Spleen (tissue), 11 donors: ENCODE data around the gene CACNA2D4. TPM values are rescaled to one million over a fixed set of nuclear protein-coding genes. Genes with fewer than 3 reads are reported as not detected.
"Not testable (repeated sequence)": the region's sequence is repeated elsewhere in the genome, so short reads cannot be mapped to it uniquely, and the experiment has no call there.

ENCODE experiments used
- DNase-seq: peaks from one replicate; pipeline ENCODE4 v3.0.0-alpha.2; 2020
- H3K27ac ChIP-seq, 8 donors: fragments of 200-600 bp; sonication (generic) in 7 of 8; 1 replicate in 4 of 8; 2 replicates in 4 of 8; pipeline versions ENCODE4 v1.5.0 to v1.8.0; 2016 to 2021; ENCODE audit warnings: inconsistent platforms in 4 of 8, mild to moderate bottlenecking in 4 of 8, moderate library complexity in 1 of 8
- H3K27me3 ChIP-seq, 7 donors: fragments of 200-600 bp; sonication (generic) in 6 of 7; replicated peaks in 1 of 7; 1 replicate in 4 of 7; 2 replicates in 3 of 7; pipeline versions ENCODE4 v1.5.0 to v1.8.0; 2016 to 2021; ENCODE audit warnings: inconsistent platforms in 3 of 7, mild to moderate bottlenecking in 1 of 7
- H3K36me3 ChIP-seq, 6 donors: fragments of 200-600 bp; sonication (generic) in 5 of 6; 1 replicate in 4 of 6; 2 replicates in 2 of 6; pipeline versions ENCODE4 v1.5.0 to v1.8.0; 2016 to 2021; ENCODE audit warnings: inconsistent platforms in 2 of 6
- H3K4me1 ChIP-seq, 6 donors: fragments of 200-600 bp; sonication (generic) in 5 of 6; 1 replicate in 3 of 6; 2 replicates in 3 of 6; pipeline versions ENCODE4 v1.5.0 to v1.8.0; 2016 to 2021; ENCODE audit warnings: inconsistent platforms in 3 of 6
- H3K4me3 ChIP-seq, 8 donors: fragments of 200-600 bp; sonication (generic) in 7 of 8; 1 replicate in 4 of 8; 2 replicates in 4 of 8; pipeline versions ENCODE4 v1.5.0 to v1.8.0; 2016 to 2021; ENCODE audit warnings: inconsistent platforms in 4 of 8, mild to moderate bottlenecking in 4 of 8, moderate library complexity in 2 of 8
- H3K9me3 ChIP-seq, 8 donors: fragments of 200-600 bp; sonication (generic) in 7 of 8; 1 replicate in 4 of 8; 2 replicates in 4 of 8; pipeline versions ENCODE4 v1.5.0 to v1.8.0; 2016 to 2021; ENCODE audit warnings: inconsistent platforms in 4 of 8
- POLR2A ChIP-seq, 3 donors: fragments of 450-650 bp; IDR thresholded peaks; one replicate each; pipeline ENCODE4 v1.5.1; 2017; ENCODE audit warnings: antibody characterized with exemption in 3 of 3, mild to moderate bottlenecking in 1 of 3
- POLR2AphosphoS5 ChIP-seq, 3 donors: sonication (generic); formaldehyde crosslinking; IDR thresholded peaks; one replicate each; pipeline ENCODE4 v1.5.1; 2017; ENCODE audit warnings: antibody characterized with exemption in 3 of 3
- WGBS, 5 donors: extraction: QIAGEN DNeasy Blood & Tissue Kit in 3 of 5; methylation state at CpG; one replicate each; pipeline versions ENCODE4 v1.1.5 to v1.1.7; 2013 to 2018; 5-methylcytosine and 5-hydroxymethylcytosine counted together
- intact Hi-C: fragments of 100-400 bp; cut with DNase I; formaldehyde crosslinking; loops from one replicate; pipeline ENCODE4 v1.15.0; 2023; ENCODE audit warnings: low total_unique reads
- polyA plus RNA-seq, 3 donors: library from polyadenylated mRNA; stranded (reverse); fragments of 200-250 nt; gene quantifications; one replicate each; pipeline ENCODE4 v1.2.1, GENCODE V29; 2013
- total RNA-seq, 7 donors: library from RNA; depleted of rRNA in 3 of 7; stranded (reverse); fragments of >200 nt in 3 of 7; fragmentation: NEBNext Ultra II Directional in 4 of 7; extraction: Animal tissue kit (Norgen Biotek cat#: 25700) in 4 of 7; gene quantifications; one replicate each; pipeline versions ENCODE4 v1.1.0 to v1.2.1, GENCODE V29; 2016 to 2021
- TF ChIP-seq, protein P1 (sequence below), 11 experiments: fragments of 200-600 bp in 7 of 11; fragments of 450-650 bp in 4 of 11; sonication (generic) in 4 of 11; IDR thresholded peaks in 8 of 11; conservative IDR thresholded peaks in 3 of 11; 1 replicate in 7 of 11; 2 replicates in 4 of 11; pipeline versions ENCODE4 v1.4.0 to v1.8.0; 2016 to 2021; ENCODE audit warnings: antibody characterized with exemption in 11 of 11, inconsistent platforms in 4 of 11, mild to moderate bottlenecking in 1 of 11
- donor health status: healthy with polysubstance abuse.
- donor health status: DM: no; HTN: no; CAD: no; lungs with moderate emphysema.
- donor health status: DM: no; HTN: no; CAD: no.
- donor health status: Bipolar disorder and iron deficiency.
- donor health status: healthy.
- donor health status: DM: no; HTN: no; CAD: no.
- donor health status: DM: yes; HTN: yes; CAD: no.

Gene CACNA2D4
- total and polyA plus RNA-seq, 10 donors, result 3.3 to 11.8 (median 7.0) TPM

- Histone ChIP-seq H3K36me3 (peaks cover 0 to 81% (median 52%) of the 10 kb centered on the region in 6 donors), H3K4me3 (no peak overlapping the region), H3K4me1 (no peaks in the 10 kb centered on the region), H3K9me3 (no peaks in the 10 kb centered on the region), H3K27me3 (no peaks in the 10 kb centered on the region), H3K27ac (no peak overlapping the region)
- no peak for DNase-seq
- 40 to 97% (median 85%) methylated on average over 1 of the region's 1 CpG for WGBS, 5 donors
- intact Hi-C loops, result no loop called here
- TF ChIP-seq POLR2AphosphoS5 (IDR thresholded peaks at IDR 0.05), result no peak
- TF ChIP-seq, protein P1, sequence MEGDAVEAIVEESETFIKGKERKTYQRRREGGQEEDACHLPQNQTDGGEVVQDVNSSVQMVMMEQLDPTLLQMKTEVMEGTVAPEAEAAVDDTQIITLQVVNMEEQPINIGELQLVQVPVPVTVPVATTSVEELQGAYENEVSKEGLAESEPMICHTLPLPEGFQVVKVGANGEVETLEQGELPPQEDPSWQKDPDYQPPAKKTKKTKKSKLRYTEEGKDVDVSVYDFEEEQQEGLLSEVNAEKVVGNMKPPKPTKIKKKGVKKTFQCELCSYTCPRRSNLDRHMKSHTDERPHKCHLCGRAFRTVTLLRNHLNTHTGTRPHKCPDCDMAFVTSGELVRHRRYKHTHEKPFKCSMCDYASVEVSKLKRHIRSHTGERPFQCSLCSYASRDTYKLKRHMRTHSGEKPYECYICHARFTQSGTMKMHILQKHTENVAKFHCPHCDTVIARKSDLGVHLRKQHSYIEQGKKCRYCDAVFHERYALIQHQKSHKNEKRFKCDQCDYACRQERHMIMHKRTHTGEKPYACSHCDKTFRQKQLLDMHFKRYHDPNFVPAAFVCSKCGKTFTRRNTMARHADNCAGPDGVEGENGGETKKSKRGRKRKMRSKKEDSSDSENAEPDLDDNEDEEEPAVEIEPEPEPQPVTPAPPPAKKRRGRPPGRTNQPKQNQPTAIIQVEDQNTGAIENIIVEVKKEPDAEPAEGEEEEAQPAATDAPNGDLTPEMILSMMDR (IDR thresholded peaks at IDR 0.05 in 8 of 11, conservative IDR thresholded peaks at IDR 0.05 in 3 of 11), result no peak
- TF ChIP-seq POLR2A (IDR thresholded peaks at IDR 0.05), result no peak
Observed at GRCh38 chr12:1947081-1947480, 28.6 kb upstream of the CACNA2D4 start.

DNA sequence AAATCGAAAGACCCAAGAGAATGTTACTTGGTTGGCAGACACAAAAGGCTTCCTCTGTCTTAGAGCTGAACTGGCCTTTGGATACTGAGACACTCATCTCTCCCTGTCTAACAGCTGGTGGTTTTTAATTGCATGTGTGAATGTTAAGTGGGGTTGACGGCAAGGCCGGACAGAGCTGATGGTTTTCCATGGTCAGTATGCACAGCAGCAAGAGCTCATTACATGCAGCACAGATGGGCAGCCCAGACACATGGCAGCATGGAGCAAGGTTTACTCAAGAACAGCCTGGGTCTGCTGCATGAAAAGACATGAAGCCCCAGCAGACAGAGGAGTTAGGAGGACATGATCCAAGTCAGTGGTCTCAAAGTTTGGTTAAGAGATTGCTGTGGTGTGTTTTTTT, 27.8 kb upstream of the CACNA2D4 start:
- intact Hi-C loops, result no loop called here
- peaks cover 0 to 80% (median 48%) of the 10 kb centered on the region in 6 donors for H3K36me3 ChIP-seq
- H3K4me3 ChIP-seq, result no peak overlapping the region
- H3K4me1 ChIP-seq, result no peaks in the 10 kb centered on the region
- H3K9me3 ChIP-seq, result no peaks in the 10 kb centered on the region
- TF ChIP-seq, protein P1 (IDR thresholded peaks at IDR 0.05 in 8 of 11, conservative IDR thresholded peaks at IDR 0.05 in 3 of 11), result no peak
- no peak for TF ChIP-seq POLR2A (IDR thresholded peaks at IDR 0.05)
- no peak for TF ChIP-seq POLR2AphosphoS5 (IDR thresholded peaks at IDR 0.05)
- DNase-seq, result no peak
- no peaks in the 10 kb centered on the region for H3K27me3 ChIP-seq
- no peak overlapping the region for H3K27ac ChIP-seq
- 74 to 87% (median 81%) methylated on average over 3 of the region's 3 CpGs for WGBS, 5 donors

DNA sequence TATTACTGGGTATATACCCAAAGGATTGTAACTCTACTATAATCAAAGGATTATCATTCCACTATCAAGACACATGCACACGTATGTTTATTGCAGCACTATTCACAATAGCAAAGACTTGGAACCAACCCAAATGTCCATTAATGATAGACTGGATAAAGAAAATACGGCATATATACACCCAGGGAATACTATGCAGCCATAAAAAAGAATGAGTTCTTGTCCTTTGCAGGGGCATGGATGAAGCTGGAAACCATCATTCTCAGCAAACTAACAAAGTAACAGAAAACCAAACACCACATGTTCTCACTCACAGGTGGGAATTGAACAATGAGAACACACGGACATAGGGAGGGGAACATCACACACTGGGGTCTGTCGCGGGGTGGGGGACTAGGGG, 27.1 kb upstream of the CACNA2D4 start:
- WGBS, 5 donors, result 90 to 98% (median 95%) methylated on average over 5 of the region's 5 CpGs
- H3K36me3 ChIP-seq, result peaks cover 0 to 80% (median 46%) of the 10 kb centered on the region in 6 donors
- H3K9me3 ChIP-seq, H3K4me1 ChIP-seq, intact Hi-C loops, H3K27me3 ChIP-seq, H3K4me3 ChIP-seq, H3K27ac ChIP-seq, DNase-seq: not testable (repeated sequence)

GRCh38 chr12:1939801-1940607, 21.6 kb upstream of the CACNA2D4 start:
- H3K4me3 ChIP-seq, result no peak overlapping the region
- WGBS, 5 donors, result 38 to 46% (median 41%) methylated on average over 16 of the region's 16 CpGs

More at GRCh38 chr12:1939801-1940607, 21.6 kb upstream of the CACNA2D4 start:
- Histone ChIP-seq H3K27ac (no peak overlapping the region), H3K4me1 (peaks cover 4 to 10% (median 7%) of the 10 kb centered on the region in 6 donors), H3K9me3 (no peaks in the 10 kb centered on the region), H3K27me3 (no peaks in the 10 kb centered on the region), H3K36me3 (peaks cover 0 to 60% (median 19%) of the 10 kb centered on the region in 6 donors)
- intact Hi-C loops, result loop anchor here (5.0 kb wide), 2 partner anchors 143 to 288 kb away; no protein-coding TSS in a partner anchor
- DNase-seq, result peak; percentile 97
- peak in 1 of 3 donors; percentile 72 for TF ChIP-seq POLR2AphosphoS5 (IDR thresholded peaks at IDR 0.05)
- TF ChIP-seq, protein P1 (IDR thresholded peaks at IDR 0.05 in 8 of 11, conservative IDR thresholded peaks at IDR 0.05 in 3 of 11), result peak; percentile 92 to 99 (median 98)
- no peak for TF ChIP-seq POLR2A (IDR thresholded peaks at IDR 0.05)
